OCI-LY1 (cell line): Measurements from ENCODE around the gene PSMD3.
A peak's percentile ranks its signal among the peaks of the same experiment; 100 is the strongest.
"Not testable (repeated sequence)": the region's sequence is repeated elsewhere in the genome, so short reads cannot be mapped to it uniquely, and the experiment has no call there.

ENCODE experiments used
- H2AFZ ChIP-seq: fragments of 200-600 bp; sonication (generic), shearing (Covaris generic); 2 replicates; pipeline ENCODE4 v1.6.0; 2014; ENCODE audit warnings: antibody characterized with exemption, mild to moderate bottlenecking, low read length
- H3F3A ChIP-seq: fragments of 200-600 bp; sonication (generic), shearing (Covaris generic); 2 replicates; pipeline ENCODE4 v1.6.0; 2014; ENCODE audit warnings: mild to moderate bottlenecking, antibody characterized with exemption, low read length, moderate library complexity; ENCODE audit not compliant: insufficient read depth
- H3K27ac ChIP-seq: fragments of 200-600 bp; sonication (generic); 2 replicates; pipeline ENCODE4 v1.5.1; 2014; ENCODE audit warnings: low read length, mixed run types, mild to moderate bottlenecking, low read depth; ENCODE audit not compliant: poor library complexity, severe bottlenecking
- H3K27me3 ChIP-seq: fragments of 200-600 bp; sonication (generic); 2 replicates; pipeline ENCODE4 v1.6.0; 2014; ENCODE audit warnings: antibody characterized with exemption, mild to moderate bottlenecking, low read length, moderate library complexity; ENCODE audit not compliant: insufficient read depth
- H3K36me3 ChIP-seq: fragments of 200-600 bp; sonication (generic); 2 replicates; pipeline ENCODE4 v1.6.1; 2014; ENCODE audit warnings: mild to moderate bottlenecking, antibody characterized with exemption, low read length, moderate library complexity, mixed read lengths; ENCODE audit not compliant: insufficient read depth
- H3K4me1 ChIP-seq: fragments of 200-600 bp; sonication (generic); 2 replicates; pipeline ENCODE4 v1.5.1; 2014; ENCODE audit warnings: mild to moderate bottlenecking, low read length, moderate library complexity; ENCODE audit not compliant: insufficient read depth, severe bottlenecking
- H3K4me2 ChIP-seq: fragments of 200-600 bp; sonication (generic), shearing (Covaris generic); 2 replicates; pipeline ENCODE4 v1.6.1; 2014; ENCODE audit warnings: low read length
- H3K4me3 ChIP-seq: fragments of 200-600 bp; sonication (generic); 2 replicates; pipeline ENCODE4 v1.5.1; 2014; ENCODE audit warnings: low read length, low read depth, mild to moderate bottlenecking, mixed read lengths; ENCODE audit not compliant: poor library complexity, severe bottlenecking
- H3K79me2 ChIP-seq: fragments of 200-600 bp; shearing (Covaris generic); 2 replicates; pipeline ENCODE4 v1.6.1; 2016; ENCODE audit warnings: mixed run types, low read length, mixed read lengths; ENCODE audit not compliant: insufficient read depth
- H3K9ac ChIP-seq: fragments of 200-600 bp; sonication (generic), shearing (Covaris generic); 2 replicates; pipeline ENCODE4 v1.6.1; 2014; ENCODE audit warnings: mild to moderate bottlenecking, low read length, mixed read lengths
- H3K9me2 ChIP-seq: fragments of 200-600 bp; sonication (generic), shearing (Covaris generic); 2 replicates; pipeline ENCODE4 v1.6.1; 2014; ENCODE audit warnings: low read depth, mild to moderate bottlenecking, low read length, mixed read lengths
- H3K9me3 ChIP-seq: fragments of 200-600 bp; shearing (Covaris generic); 2 replicates; pipeline ENCODE4 v1.6.1; 2014; ENCODE audit warnings: low read length, mixed read lengths
- H4K20me1 ChIP-seq: fragments of 200-600 bp; sonication (generic), shearing (Covaris generic); 2 replicates; pipeline ENCODE4 v1.6.0; 2016; ENCODE audit warnings: mild to moderate bottlenecking, low read length; ENCODE audit not compliant: insufficient read depth
- EZH2 ChIP-seq: fragments of 200-600 bp; sonication (generic), shearing (Covaris generic); IDR thresholded peaks from 2 replicates; pipeline ENCODE4 v1.8.0; 2017; ENCODE audit warnings: borderline replicate concordance, mixed run types, mild to moderate bottlenecking, antibody characterized with exemption, low read length, moderate library complexity, mixed read lengths
- TF ChIP-seq, protein P1 (sequence below): fragments of 200-600 bp; sonication (generic), shearing (Covaris generic); IDR thresholded peaks from 2 replicates; pipeline ENCODE4 v1.5.1; 2017; ENCODE audit warnings: mild to moderate bottlenecking, antibody characterized with exemption, low read length, moderate library complexity, mixed read lengths

The PSMD3 gene

DNA sequence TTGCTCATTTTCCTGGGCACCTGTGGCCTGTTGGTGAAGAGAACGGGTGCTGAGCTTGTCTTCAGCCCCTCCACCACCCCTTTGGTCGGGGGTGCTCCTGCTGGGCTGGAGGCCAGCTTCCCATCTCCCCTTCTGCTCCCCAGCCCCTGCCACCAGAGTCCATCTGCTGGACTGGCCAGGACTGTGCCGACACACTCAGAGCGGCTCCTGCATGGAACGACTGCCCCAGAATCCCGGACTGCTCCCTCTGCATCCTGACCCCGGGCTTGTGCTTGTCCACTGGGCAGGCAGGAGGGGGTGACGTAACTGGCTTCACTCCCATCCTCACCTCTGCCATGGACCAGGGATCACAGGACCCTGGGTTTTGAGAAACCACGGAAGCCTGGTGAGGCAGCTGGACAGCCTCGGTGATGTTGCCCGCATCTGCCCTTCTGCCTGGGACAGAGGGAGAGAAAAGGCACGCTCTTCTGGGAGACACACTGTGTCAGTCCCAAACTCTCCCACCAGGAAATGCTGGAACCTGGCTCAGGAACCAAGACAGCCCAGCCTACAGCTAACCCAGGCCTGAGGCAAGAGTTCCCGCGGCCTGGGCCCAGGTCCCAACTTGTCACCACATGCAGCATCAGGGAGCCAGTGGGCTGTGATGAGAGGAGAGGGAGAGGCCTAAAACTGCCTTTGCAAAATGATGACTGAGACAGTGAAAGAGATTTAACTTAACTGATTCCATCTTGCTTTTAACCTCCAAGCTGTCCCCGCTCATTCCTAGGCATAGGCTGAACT is 33.9 kb upstream of the PSMD3 start:
- H3K9ac ChIP-seq: no peak overlapping the region
- peaks cover 13% of the 10 kb centered on the region for H3K4me1 ChIP-seq
- no peaks in the 10 kb centered on the region for H3K27me3 ChIP-seq
- no peak overlapping the region for H3K4me3 ChIP-seq
- no peak overlapping the region for H2AFZ ChIP-seq
- no peaks in the 10 kb centered on the region for H3K79me2 ChIP-seq
- no peaks in the 10 kb centered on the region for H3K9me2 ChIP-seq
- no peaks in the 10 kb centered on the region for H4K20me1 ChIP-seq
- H3K27ac ChIP-seq: no peak overlapping the region
- no peaks in the 10 kb centered on the region for H3F3A ChIP-seq
- no peaks in the 10 kb centered on the region for H3K9me3 ChIP-seq
- no peak overlapping the region for H3K4me2 ChIP-seq
- TF ChIP-seq, protein P1, sequence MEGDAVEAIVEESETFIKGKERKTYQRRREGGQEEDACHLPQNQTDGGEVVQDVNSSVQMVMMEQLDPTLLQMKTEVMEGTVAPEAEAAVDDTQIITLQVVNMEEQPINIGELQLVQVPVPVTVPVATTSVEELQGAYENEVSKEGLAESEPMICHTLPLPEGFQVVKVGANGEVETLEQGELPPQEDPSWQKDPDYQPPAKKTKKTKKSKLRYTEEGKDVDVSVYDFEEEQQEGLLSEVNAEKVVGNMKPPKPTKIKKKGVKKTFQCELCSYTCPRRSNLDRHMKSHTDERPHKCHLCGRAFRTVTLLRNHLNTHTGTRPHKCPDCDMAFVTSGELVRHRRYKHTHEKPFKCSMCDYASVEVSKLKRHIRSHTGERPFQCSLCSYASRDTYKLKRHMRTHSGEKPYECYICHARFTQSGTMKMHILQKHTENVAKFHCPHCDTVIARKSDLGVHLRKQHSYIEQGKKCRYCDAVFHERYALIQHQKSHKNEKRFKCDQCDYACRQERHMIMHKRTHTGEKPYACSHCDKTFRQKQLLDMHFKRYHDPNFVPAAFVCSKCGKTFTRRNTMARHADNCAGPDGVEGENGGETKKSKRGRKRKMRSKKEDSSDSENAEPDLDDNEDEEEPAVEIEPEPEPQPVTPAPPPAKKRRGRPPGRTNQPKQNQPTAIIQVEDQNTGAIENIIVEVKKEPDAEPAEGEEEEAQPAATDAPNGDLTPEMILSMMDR: no peak
- no peak for TF ChIP-seq EZH2
- no peaks in the 10 kb centered on the region for H3K36me3 ChIP-seq

DNA sequence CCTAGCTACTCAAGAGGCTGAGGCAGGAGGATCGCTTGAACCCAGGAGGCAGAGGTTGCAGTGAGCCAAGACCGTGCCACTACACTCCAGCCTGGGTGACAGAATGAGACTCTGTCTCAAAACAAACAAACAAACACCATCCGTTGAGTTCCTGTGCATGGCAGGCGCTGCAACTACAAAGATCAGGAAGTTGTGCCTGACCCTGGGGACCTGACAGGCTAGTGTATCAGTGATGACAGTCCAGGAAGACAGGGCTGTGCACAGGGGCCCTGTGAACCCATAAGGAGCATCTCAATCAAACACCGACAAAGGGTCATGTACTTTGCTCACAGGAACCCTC is 32.1 kb upstream of the PSMD3 start:
- not testable (repeated sequence) for H3K4me3 ChIP-seq, H3K27ac ChIP-seq, H3K9me2 ChIP-seq, H4K20me1 ChIP-seq, H3K9me3 ChIP-seq, H3K9ac ChIP-seq, H3K79me2 ChIP-seq, H3K4me2 ChIP-seq, H3K36me3 ChIP-seq, H3K27me3 ChIP-seq, H3F3A ChIP-seq
- H2AFZ ChIP-seq: peak overlapping the region; percentile 44
- peaks cover 20% of the 10 kb centered on the region for H3K4me1 ChIP-seq

GRCh38 chr17:39949028-39949427 is 31.6 kb upstream of the PSMD3 start:
- no peaks in the 10 kb centered on the region for H3F3A ChIP-seq
- H3K4me3 ChIP-seq: no peak overlapping the region
- peak overlapping the region; percentile 10; the same call in 1 of the 2 replicates for H3K4me2 ChIP-seq
- H3K27me3 ChIP-seq: no peaks in the 10 kb centered on the region
- H3K27ac ChIP-seq: no peak overlapping the region
- no peaks in the 10 kb centered on the region for H3K9me3 ChIP-seq
- no peaks in the 10 kb centered on the region for H3K36me3 ChIP-seq
- H3K4me1 ChIP-seq: peaks cover 25% of the 10 kb centered on the region
- H3K79me2 ChIP-seq: no peaks in the 10 kb centered on the region
- TF ChIP-seq, protein P1: no peak
- no peak for TF ChIP-seq EZH2
- no peaks in the 10 kb centered on the region for H4K20me1 ChIP-seq
- H3K9ac ChIP-seq: no peak overlapping the region
- no peaks in the 10 kb centered on the region for H3K9me2 ChIP-seq
- H2AFZ ChIP-seq: peak overlapping the region; percentile 44

- Histone ChIP-seq H3K4me3 (no peak overlapping the region), H3K36me3 (no peaks in the 10 kb centered on the region)
Measured at GRCh38 chr17:39950871-39951348, 29.7 kb upstream of the PSMD3 start.

More at GRCh38 chr17:39950871-39951348, 29.7 kb upstream of the PSMD3 start:
- H2AFZ ChIP-seq: no peak overlapping the region
- TF ChIP-seq, protein P1: no peak
- no peak for TF ChIP-seq EZH2
- H3K9me2 ChIP-seq: no peaks in the 10 kb centered on the region
- H3K79me2 ChIP-seq: no peaks in the 10 kb centered on the region
- H3F3A ChIP-seq: no peaks in the 10 kb centered on the region
- peaks cover 25% of the 10 kb centered on the region for H3K4me1 ChIP-seq
- H3K9me3 ChIP-seq: no peaks in the 10 kb centered on the region
- H3K27me3 ChIP-seq: no peaks in the 10 kb centered on the region
- no peaks in the 10 kb centered on the region for H4K20me1 ChIP-seq
- H3K27ac ChIP-seq: no peak overlapping the region
- H3K4me2 ChIP-seq: no peak overlapping the region
- no peak overlapping the region for H3K9ac ChIP-seq
